ENCODE results near the gene COL5A1. TPM values are rescaled to one million over a fixed set of nuclear protein-coding genes. Genes with fewer than 3 reads are reported as not detected.

COL5A1 gene
- total RNA-seq, 4 donors from 2014 or later, result 4.8 to 16.5 (median 9.4) TPM

GRCh38 chr9:134617246-134617645, 24.4 kb upstream of the COL5A1 start:
- WGBS, 2 donors, result 91 to 94% methylated on average over 8 of the region's 8 CpGs
- no peak for DNase-seq

GRCh38 chr9:134617836-134618162, 23.8 kb upstream of the COL5A1 start:
- H3K9me3 ChIP-seq, result no peaks in the 10 kb centered on the region
- 75 to 77% methylated on average over 6 to 8 of the region's 8 CpGs for WGBS, 2 donors
- H3K4me3 ChIP-seq (replicated peaks in 1 of 3), result no peak overlapping the region
- intact Hi-C loops (cut with DNase I), result no loop called here
- no peak for DNase-seq
- H3K36me3 ChIP-seq, result no peaks in the 10 kb centered on the region
- TF ChIP-seq CTCF (IDR thresholded peaks at IDR 0.05) (no peak), POLR2A (IDR thresholded peaks at IDR 0.05) (no peak)
- no peaks in the 10 kb centered on the region for H3K4me1 ChIP-seq
- no peak overlapping the region for H3K27ac ChIP-seq
- H3K27me3 ChIP-seq, result no peaks in the 10 kb centered on the region

More at GRCh38 chr9:134617246-134617645, 24.4 kb upstream of the COL5A1 start:
- no peak overlapping the region for H3K27ac ChIP-seq
- no peak overlapping the region for H3K4me3 ChIP-seq (replicated peaks in 1 of 3)
- H3K4me1 ChIP-seq, result no peaks in the 10 kb centered on the region
- no peaks in the 10 kb centered on the region for H3K36me3 ChIP-seq
- no peaks in the 10 kb centered on the region for H3K27me3 ChIP-seq
- TF ChIP-seq POLR2A (IDR thresholded peaks at IDR 0.05) (no peak), CTCF (IDR thresholded peaks at IDR 0.05) (no peak)
- intact Hi-C loops (cut with DNase I), result no loop called here
- H3K9me3 ChIP-seq, result no peaks in the 10 kb centered on the region

- intact Hi-C loops (cut with DNase I), result no loop called here
- no peaks in the 10 kb centered on the region for H3K4me1 ChIP-seq
- H3K27ac ChIP-seq, result no peak overlapping the region
- H3K27me3 ChIP-seq, result no peaks in the 10 kb centered on the region
- no peak for DNase-seq
- no peaks in the 10 kb centered on the region for H3K36me3 ChIP-seq
- H3K9me3 ChIP-seq, result no peaks in the 10 kb centered on the region
- TF ChIP-seq CTCF (IDR thresholded peaks at IDR 0.05), result no peak
- no peak for TF ChIP-seq POLR2A (IDR thresholded peaks at IDR 0.05)
- H3K4me3 ChIP-seq (replicated peaks in 1 of 3), result no peak overlapping the region
- 62 to 67% methylated on average over 18 of the region's 18 CpGs for WGBS, 2 donors
These were observed 23.3 kb upstream of the COL5A1 start for GRCh38 chr9:134618163-134618832.

GRCh38 chr9:134618833-134619447, 22.7 kb upstream of the COL5A1 start:
- no peaks in the 10 kb centered on the region for H3K27me3 ChIP-seq
- H3K27ac ChIP-seq, result no peak overlapping the region
- no peaks in the 10 kb centered on the region for H3K4me1 ChIP-seq
- 83 to 87% methylated on average over 9 to 12 of the region's 13 CpGs for WGBS, 2 donors
- H3K9me3 ChIP-seq, result no peaks in the 10 kb centered on the region
- intact Hi-C loops (cut with DNase I), result no loop called here
- DNase-seq, result no peak
- no peak overlapping the region for H3K4me3 ChIP-seq (replicated peaks in 1 of 3)
- TF ChIP-seq POLR2A (IDR thresholded peaks at IDR 0.05) (no peak), CTCF (IDR thresholded peaks at IDR 0.05) (no peak)
- no peaks in the 10 kb centered on the region for H3K36me3 ChIP-seq

- no peaks in the 10 kb centered on the region for H3K4me1 ChIP-seq
- WGBS, 2 donors, result 81 to 87% methylated on average over 5 to 6 of the region's 7 CpGs
- no peak overlapping the region for H3K4me3 ChIP-seq (replicated peaks in 1 of 3)
- H3K9me3 ChIP-seq, result no peaks in the 10 kb centered on the region
- H3K27ac ChIP-seq, result no peak overlapping the region
- intact Hi-C loops (cut with DNase I), result no loop called here
- DNase-seq, result no peak
- TF ChIP-seq CTCF (IDR thresholded peaks at IDR 0.05), result no peak
- no peak for TF ChIP-seq POLR2A (IDR thresholded peaks at IDR 0.05)
- H3K27me3 ChIP-seq, result no peaks in the 10 kb centered on the region
- no peaks in the 10 kb centered on the region for H3K36me3 ChIP-seq
These were observed 22.1 kb upstream of the COL5A1 start for GRCh38 chr9:134619448-134619982.
